ENCODE data around the gene C2orf72. TPM values are rescaled to one million over a fixed set of nuclear protein-coding genes. Genes with fewer than 3 reads are reported as not detected.

C2orf72 gene
- total and polyA plus RNA-seq, 2 of the 13 experiments (the other 11 are each of a cell fraction or from before 2014, with no cell fraction given), result 147 to 203 TPM

DNA sequence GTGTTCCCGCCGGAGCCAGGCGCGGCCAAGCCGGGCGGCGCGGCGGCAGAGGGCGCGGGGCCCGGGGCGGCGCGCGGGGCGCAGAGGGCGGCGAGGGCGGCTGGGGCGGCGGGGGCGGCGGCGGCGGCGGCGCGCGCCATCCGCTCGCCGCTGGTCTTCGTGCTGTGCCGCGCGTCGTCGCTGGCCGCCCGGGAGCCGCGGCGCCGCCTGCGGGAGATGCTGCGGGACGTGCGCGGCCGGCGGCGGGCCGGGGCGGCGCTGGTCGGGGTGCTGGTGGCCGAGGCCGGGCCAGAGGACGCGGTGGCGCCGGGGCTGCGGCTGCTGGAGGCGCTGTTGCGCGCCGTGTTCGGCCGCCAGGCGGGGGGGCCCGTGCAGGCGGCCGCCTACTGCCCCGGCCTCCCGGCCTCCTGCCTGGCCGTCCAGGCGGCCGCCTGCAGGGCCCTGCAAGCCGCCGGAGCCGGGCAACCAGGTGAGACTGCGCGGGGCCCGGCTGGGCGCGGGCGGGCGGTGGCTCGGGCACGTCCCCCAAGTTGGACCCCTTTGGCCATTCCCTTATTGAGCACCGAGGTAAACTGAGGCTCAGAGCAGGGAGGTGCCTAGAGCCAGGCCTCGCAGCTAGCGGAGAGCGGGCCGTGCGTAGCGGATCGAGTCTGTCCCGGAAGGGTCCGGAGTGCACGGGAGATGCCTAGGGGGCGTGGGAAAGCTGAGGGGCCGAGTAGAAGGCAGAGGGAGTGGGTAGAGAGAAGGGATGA lies 584 bp downstream of the C2orf72 start (continued):
- TF ChIP-seq ZBTB20 (CRISPR knock-in tag; IDR thresholded peaks at IDR 0.05; ENCODE audit: borderline replicate concordance, low read depth) (0 out of 2 replicates have a peak, but pooled peaks have one; percentile 57), ZNF839 (CRISPR knock-in tag; IDR thresholded peaks at IDR 0.05; ENCODE audit: borderline replicate concordance) (no peak), HDAC1 (CRISPR knock-in tag; IDR thresholded peaks at IDR 0.05) (no peak; the same call in 1 of the 2 replicates), ZNF224 (CRISPR knock-in tag; IDR thresholded peaks at IDR 0.05) (no peak), BHLHE40 (IDR thresholded peaks at IDR 0.05; ENCODE audit: low read length) (no peak), BRCA1 (CRISPR knock-in tag; IDR thresholded peaks at IDR 0.05) (no peak), MTF1 (CRISPR knock-in tag; IDR thresholded peaks at IDR 0.05) (no peak), ZNF205 (CRISPR knock-in tag; IDR thresholded peaks at IDR 0.05) (no peak), ZNF546 (CRISPR knock-in tag; conservative IDR thresholded peaks at IDR 0.05) (no peak), MED1 (CRISPR knock-in tag; IDR thresholded peaks at IDR 0.05) (no peak), JUNB (CRISPR knock-in tag; IDR thresholded peaks at IDR 0.05; ENCODE audit: borderline replicate concordance) (no peak), ZNF430 (CRISPR knock-in tag; IDR thresholded peaks at IDR 0.05) (0 out of 2 replicates have a peak, but pooled peaks have one; percentile 54), ARHGAP35 (CRISPR knock-in tag; IDR thresholded peaks at IDR 0.05; ENCODE audit: borderline replicate concordance) (0 out of 2 replicates have a peak, but pooled peaks have one; percentile 56), ZNF33A (CRISPR knock-in tag; IDR thresholded peaks at IDR 0.05; ENCODE audit: borderline replicate concordance) (no peak), HMG20B (CRISPR knock-in tag; conservative IDR thresholded peaks at IDR 0.05) (no peak), ZNF17 (CRISPR knock-in tag; IDR thresholded peaks at IDR 0.05) (no peak), ZFAT (CRISPR knock-in tag; conservative IDR thresholded peaks at IDR 0.05) (no peak), ZZZ3 (CRISPR knock-in tag; IDR thresholded peaks at IDR 0.05; ENCODE audit: borderline replicate concordance) (no peak), BRD4 (CRISPR knock-in tag; IDR thresholded peaks at IDR 0.05) (peak; percentile 9; the same call in 1 of the 2 replicates), ZNF451 (CRISPR knock-in tag; IDR thresholded peaks at IDR 0.05) (no peak)
- TF ChIP-seq, protein P1, sequence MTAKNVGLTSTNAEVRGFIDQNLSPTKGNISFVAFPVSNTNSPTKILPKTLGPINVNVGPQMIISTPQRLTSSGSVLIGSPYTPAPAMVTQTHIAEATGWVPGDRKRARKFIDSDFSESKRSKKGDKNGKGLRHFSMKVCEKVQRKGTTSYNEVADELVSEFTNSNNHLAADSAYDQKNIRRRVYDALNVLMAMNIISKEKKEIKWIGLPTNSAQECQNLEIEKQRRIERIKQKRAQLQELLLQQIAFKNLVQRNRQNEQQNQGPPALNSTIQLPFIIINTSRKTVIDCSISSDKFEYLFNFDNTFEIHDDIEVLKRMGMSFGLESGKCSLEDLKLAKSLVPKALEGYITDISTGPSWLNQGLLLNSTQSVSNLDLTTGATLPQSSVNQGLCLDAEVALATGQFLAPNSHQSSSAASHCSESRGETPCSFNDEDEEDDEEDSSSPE (CRISPR knock-in tag; IDR thresholded peaks at IDR 0.05), result no peak; the same call in 1 of the 2 replicates
- TF ChIP-seq, protein P2, sequence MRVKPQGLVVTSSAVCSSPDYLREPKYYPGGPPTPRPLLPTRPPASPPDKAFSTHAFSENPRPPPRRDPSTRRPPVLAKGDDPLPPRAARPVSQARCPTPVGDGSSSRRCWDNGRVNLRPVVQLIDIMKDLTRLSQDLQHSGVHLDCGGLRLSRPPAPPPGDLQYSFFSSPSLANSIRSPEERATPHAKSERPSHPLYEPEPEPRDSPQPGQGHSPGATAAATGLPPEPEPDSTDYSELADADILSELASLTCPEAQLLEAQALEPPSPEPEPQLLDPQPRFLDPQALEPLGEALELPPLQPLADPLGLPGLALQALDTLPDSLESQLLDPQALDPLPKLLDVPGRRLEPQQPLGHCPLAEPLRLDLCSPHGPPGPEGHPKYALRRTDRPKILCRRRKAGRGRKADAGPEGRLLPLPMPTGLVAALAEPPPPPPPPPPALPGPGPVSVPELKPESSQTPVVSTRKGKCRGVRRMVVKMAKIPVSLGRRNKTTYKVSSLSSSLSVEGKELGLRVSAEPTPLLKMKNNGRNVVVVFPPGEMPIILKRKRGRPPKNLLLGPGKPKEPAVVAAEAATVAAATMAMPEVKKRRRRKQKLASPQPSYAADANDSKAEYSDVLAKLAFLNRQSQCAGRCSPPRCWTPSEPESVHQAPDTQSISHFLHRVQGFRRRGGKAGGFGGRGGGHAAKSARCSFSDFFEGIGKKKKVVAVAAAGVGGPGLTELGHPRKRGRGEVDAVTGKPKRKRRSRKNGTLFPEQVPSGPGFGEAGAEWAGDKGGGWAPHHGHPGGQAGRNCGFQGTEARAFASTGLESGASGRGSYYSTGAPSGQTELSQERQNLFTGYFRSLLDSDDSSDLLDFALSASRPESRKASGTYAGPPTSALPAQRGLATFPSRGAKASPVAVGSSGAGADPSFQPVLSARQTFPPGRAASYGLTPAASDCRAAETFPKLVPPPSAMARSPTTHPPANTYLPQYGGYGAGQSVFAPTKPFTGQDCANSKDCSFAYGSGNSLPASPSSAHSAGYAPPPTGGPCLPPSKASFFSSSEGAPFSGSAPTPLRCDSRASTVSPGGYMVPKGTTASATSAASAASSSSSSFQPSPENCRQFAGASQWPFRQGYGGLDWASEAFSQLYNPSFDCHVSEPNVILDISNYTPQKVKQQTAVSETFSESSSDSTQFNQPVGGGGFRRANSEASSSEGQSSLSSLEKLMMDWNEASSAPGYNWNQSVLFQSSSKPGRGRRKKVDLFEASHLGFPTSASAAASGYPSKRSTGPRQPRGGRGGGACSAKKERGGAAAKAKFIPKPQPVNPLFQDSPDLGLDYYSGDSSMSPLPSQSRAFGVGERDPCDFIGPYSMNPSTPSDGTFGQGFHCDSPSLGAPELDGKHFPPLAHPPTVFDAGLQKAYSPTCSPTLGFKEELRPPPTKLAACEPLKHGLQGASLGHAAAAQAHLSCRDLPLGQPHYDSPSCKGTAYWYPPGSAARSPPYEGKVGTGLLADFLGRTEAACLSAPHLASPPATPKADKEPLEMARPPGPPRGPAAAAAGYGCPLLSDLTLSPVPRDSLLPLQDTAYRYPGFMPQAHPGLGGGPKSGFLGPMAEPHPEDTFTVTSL (CRISPR knock-in tag; IDR thresholded peaks at IDR 0.05; ENCODE audit: borderline replicate concordance), result no peak
- TF ChIP-seq, protein P3, sequence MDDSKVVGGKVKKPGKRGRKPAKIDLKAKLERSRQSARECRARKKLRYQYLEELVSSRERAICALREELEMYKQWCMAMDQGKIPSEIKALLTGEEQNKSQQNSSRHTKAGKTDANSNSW (CRISPR knock-in tag; IDR thresholded peaks at IDR 0.05; ENCODE audit: borderline replicate concordance), result no peak
- TF ChIP-seq, protein P4, sequence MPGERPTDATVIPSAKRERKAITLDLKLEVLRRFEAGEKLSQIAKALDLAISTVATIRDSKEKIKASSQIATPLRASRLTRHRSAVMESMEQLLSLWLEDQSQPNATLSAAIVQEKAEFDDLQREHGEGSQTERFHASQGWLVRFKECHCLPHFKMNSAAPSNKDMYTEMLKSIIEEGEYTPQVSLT (CRISPR knock-in tag; IDR thresholded peaks at IDR 0.05; ENCODE audit: borderline replicate concordance, low read depth), result no peak

Measured in HepG2 (cell line).